Measurements from ENCODE around the gene APH1B. TPM values are rescaled to one million over a fixed set of nuclear protein-coding genes. Genes with fewer than 3 reads are reported as not detected.
A peak's percentile ranks its signal among the peaks of the same experiment; 100 is the strongest.

APH1B gene
- total RNA-seq, 1 donor from 2014 or later, result 17.0 TPM

- H3K4me3 ChIP-seq, result peak overlapping the region; percentile 76 to 81
- intact Hi-C loops (cut with DNase I), result loop anchor here (1.0 to 5.0 kb wide), 4 partner anchors 89 to 231 kb away; partner anchors contain the start of genes LACTB, RAB8B and RPS27L
- no peaks in the 10 kb centered on the region for H3K9me3 ChIP-seq
- no peak for DNase-seq (ENCODE audit: low spot score in 2 of 2)
- peaks cover 0 to 6% of the 10 kb centered on the region in 2 donors for H3K4me1 ChIP-seq
- no peak for TF ChIP-seq CTCF (IDR thresholded peaks at IDR 0.05)
- peaks cover 0 to under 1% of the 10 kb centered on the region in 2 donors for H3K36me3 ChIP-seq
- H3K27me3 ChIP-seq, result no peaks in the 10 kb centered on the region
- peak overlapping the region; percentile 84 to 87 for H3K27ac ChIP-seq
Observed at GRCh38 chr15:63277893-63278456, 570 bp downstream of the APH1B start.

GRCh38 chr15:63283126-63283525 is 5.7 kb downstream of the APH1B start:
- peaks cover 6 to 23% of the 10 kb centered on the region in 2 donors for H3K36me3 ChIP-seq
- H3K27ac ChIP-seq, result peak overlapping the region in 1 of 2 donors; percentile 11
- no peak for TF ChIP-seq CTCF (IDR thresholded peaks at IDR 0.05)
- no peak for DNase-seq (ENCODE audit: low spot score in 2 of 2)
- no peak overlapping the region for H3K4me3 ChIP-seq
- no peaks in the 10 kb centered on the region for H3K27me3 ChIP-seq
- H3K9me3 ChIP-seq, result no peaks in the 10 kb centered on the region
- H3K4me1 ChIP-seq, result peaks cover 0 to 4% of the 10 kb centered on the region in 2 donors
- intact Hi-C loops (cut with DNase I), result no loop called here

- Histone ChIP-seq H3K9me3 (no peaks in the 10 kb centered on the region), H3K4me3 (no peak overlapping the region), H3K27ac (peak overlapping the region in 1 of 2 donors; percentile 11), H3K4me1 (peaks cover 0 to 4% of the 10 kb centered on the region in 2 donors), H3K36me3 (peaks cover 6 to 23% of the 10 kb centered on the region in 2 donors), H3K27me3 (no peaks in the 10 kb centered on the region)
- no peak for DNase-seq (ENCODE audit: low spot score in 2 of 2)
- no peak for TF ChIP-seq CTCF (IDR thresholded peaks at IDR 0.05)
- intact Hi-C loops (cut with DNase I), result no loop called here
Observed at GRCh38 chr15:63284335-63284734, 6.9 kb downstream of the APH1B start.

- Histone ChIP-seq H3K4me1 (peaks cover 5 to 16% of the 10 kb centered on the region in 2 donors), H3K9me3 (no peaks in the 10 kb centered on the region), H3K4me3 (no peak overlapping the region), H3K27me3 (no peaks in the 10 kb centered on the region), H3K36me3 (peaks cover 6 to 23% of the 10 kb centered on the region in 2 donors), H3K27ac (peak overlapping the region in 1 of 2 donors; percentile 5)
- intact Hi-C loops (cut with DNase I), result no loop called here
- no peak for DNase-seq (ENCODE audit: low spot score in 2 of 2)
- TF ChIP-seq CTCF (IDR thresholded peaks at IDR 0.05), result no peak
Observed at GRCh38 chr15:63287109-63287508, 9.7 kb downstream of the APH1B start.

GRCh38 chr15:63288342-63288741 is 10.9 kb downstream of the APH1B start:
- H3K4me1 ChIP-seq, result peaks cover 5 to 17% of the 10 kb centered on the region in 2 donors
- no peaks in the 10 kb centered on the region for H3K27me3 ChIP-seq
- peaks cover 6 to 18% of the 10 kb centered on the region in 2 donors for H3K36me3 ChIP-seq
- DNase-seq (ENCODE audit: low spot score in 2 of 2), result no peak
- no peaks in the 10 kb centered on the region for H3K9me3 ChIP-seq
- no peak overlapping the region for H3K4me3 ChIP-seq
- TF ChIP-seq CTCF (IDR thresholded peaks at IDR 0.05), result no peak
- intact Hi-C loops (cut with DNase I), result loop anchor here (1.0 kb wide), 1 partner anchor 115 kb away; no protein-coding TSS in a partner anchor
- H3K27ac ChIP-seq, result no peak overlapping the region
